Calu3 (cell line): ENCODE data around the gene DCHS2. TPM values are rescaled to one million over a fixed set of nuclear protein-coding genes. Genes with fewer than 3 reads are reported as not detected.

Experiments
- BruUV-seq: library from RNA; stranded (reverse); fragments of 400-500 nt; replicated peaks from 2 replicates; lab custom pipeline; 2021; lab: Mats Ljungman, UMichigan
- CTCF ChIA-PET: fragments of 300-600 bp; sonication (Branson Sonifier 250); formaldehyde crosslinking; loops from one replicate; lab custom pipeline; 2022; ENCODE audit warnings: antibody characterized with exemption; lab: Charles Lee
- DNase-seq: peaks from one replicate; pipeline ENCODE4 v3.0.0; 2022
- H3K27ac Mint-ChIP-seq: one replicate; pipeline ENCODE4 v1.8.0; 2022; ENCODE audit warnings: mixed read lengths; ENCODE audit not compliant: unreplicated experiment
- H3K27me3 Mint-ChIP-seq: one replicate; pipeline ENCODE4 v1.8.0; 2022; ENCODE audit warnings: mixed read lengths; ENCODE audit not compliant: unreplicated experiment
- H3K36me3 Mint-ChIP-seq: one replicate; pipeline ENCODE4 v1.8.0; 2022; ENCODE audit warnings: mild to moderate bottlenecking, moderate library complexity, mixed read lengths; ENCODE audit not compliant: insufficient read depth, unreplicated experiment
- H3K4me1 Mint-ChIP-seq: one replicate; pipeline ENCODE4 v1.8.0; 2022; ENCODE audit warnings: mild to moderate bottlenecking, low read depth, mixed read lengths; ENCODE audit not compliant: unreplicated experiment
- H3K4me3 Mint-ChIP-seq: one replicate; pipeline ENCODE4 v1.8.0; 2022; ENCODE audit warnings: mild to moderate bottlenecking, low read depth, moderate library complexity, mixed read lengths; ENCODE audit not compliant: unreplicated experiment
- H3K9me3 Mint-ChIP-seq: one replicate; pipeline ENCODE4 v1.8.0; 2022; ENCODE audit warnings: low read depth, mixed read lengths; ENCODE audit not compliant: unreplicated experiment
- intact Hi-C: fragments of 100-400 bp; cut with micrococcal nuclease; formaldehyde crosslinking; loops from one replicate; pipeline ENCODE4 v1.10.0; 2022; ENCODE audit not compliant: unreplicated experiment
- total RNA-seq: library from RNA; stranded (reverse); gene quantifications from 2 replicates; pipeline ENCODE4 v1.2.3, GENCODE V29; 2022
- TF ChIP-seq, protein P1 (sequence below): fragments of 200-600 bp; IDR thresholded peaks from one replicate; pipeline ENCODE4 v1.8.0; 2022; ENCODE audit warnings: antibody characterized with exemption; ENCODE audit not compliant: unreplicated experiment

Gene DCHS2
- total RNA-seq, 1 experiment from 2014 or later = 0.07 TPM

DNA sequence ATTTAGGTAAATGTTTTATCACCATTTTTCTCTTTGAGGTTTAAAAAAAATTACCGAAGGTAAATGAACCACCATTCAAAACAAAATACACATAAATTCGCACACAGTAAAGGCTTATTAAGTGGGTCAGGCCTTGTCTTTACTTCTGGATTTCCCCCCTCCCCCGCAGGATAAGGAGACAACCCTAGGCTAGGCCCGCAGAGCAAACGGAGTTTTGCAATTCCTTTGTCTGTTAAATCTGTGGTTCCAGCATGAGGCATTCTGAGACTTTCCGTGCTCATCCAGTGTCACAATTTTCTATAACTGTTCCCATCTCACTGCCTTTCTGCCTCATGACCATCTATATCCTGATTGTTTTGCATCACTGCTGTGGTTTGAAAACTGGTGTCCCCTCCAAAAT is 307.4 kb downstream of the DCHS2 start:
- no peak overlapping the region for H3K27ac Mint-ChIP-seq
- BruUV-seq = no TSS peak
- H3K4me3 Mint-ChIP-seq = no peak overlapping the region
- DNase-seq = no peak
- TF ChIP-seq, protein P1, sequence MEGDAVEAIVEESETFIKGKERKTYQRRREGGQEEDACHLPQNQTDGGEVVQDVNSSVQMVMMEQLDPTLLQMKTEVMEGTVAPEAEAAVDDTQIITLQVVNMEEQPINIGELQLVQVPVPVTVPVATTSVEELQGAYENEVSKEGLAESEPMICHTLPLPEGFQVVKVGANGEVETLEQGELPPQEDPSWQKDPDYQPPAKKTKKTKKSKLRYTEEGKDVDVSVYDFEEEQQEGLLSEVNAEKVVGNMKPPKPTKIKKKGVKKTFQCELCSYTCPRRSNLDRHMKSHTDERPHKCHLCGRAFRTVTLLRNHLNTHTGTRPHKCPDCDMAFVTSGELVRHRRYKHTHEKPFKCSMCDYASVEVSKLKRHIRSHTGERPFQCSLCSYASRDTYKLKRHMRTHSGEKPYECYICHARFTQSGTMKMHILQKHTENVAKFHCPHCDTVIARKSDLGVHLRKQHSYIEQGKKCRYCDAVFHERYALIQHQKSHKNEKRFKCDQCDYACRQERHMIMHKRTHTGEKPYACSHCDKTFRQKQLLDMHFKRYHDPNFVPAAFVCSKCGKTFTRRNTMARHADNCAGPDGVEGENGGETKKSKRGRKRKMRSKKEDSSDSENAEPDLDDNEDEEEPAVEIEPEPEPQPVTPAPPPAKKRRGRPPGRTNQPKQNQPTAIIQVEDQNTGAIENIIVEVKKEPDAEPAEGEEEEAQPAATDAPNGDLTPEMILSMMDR = no peak
- peaks cover 41% of the 10 kb centered on the region for H3K27me3 Mint-ChIP-seq
- no peaks in the 10 kb centered on the region for H3K9me3 Mint-ChIP-seq
- CTCF ChIA-PET = no interaction called here
- H3K4me1 Mint-ChIP-seq = no peaks in the 10 kb centered on the region
- no peaks in the 10 kb centered on the region for H3K36me3 Mint-ChIP-seq
- intact Hi-C loops = no loop called here

GRCh38 chr4:154183264-154183663 is 308.3 kb downstream of the DCHS2 start:
- peaks cover 37% of the 10 kb centered on the region for H3K27me3 Mint-ChIP-seq
- intact Hi-C loops = no loop called here
- no TSS peak for BruUV-seq
- H3K36me3 Mint-ChIP-seq = no peaks in the 10 kb centered on the region
- H3K9me3 Mint-ChIP-seq = no peaks in the 10 kb centered on the region
- H3K27ac Mint-ChIP-seq = no peak overlapping the region
- TF ChIP-seq, protein P1 = no peak
- H3K4me1 Mint-ChIP-seq = no peaks in the 10 kb centered on the region
- CTCF ChIA-PET = no interaction called here
- no peak for DNase-seq
- H3K4me3 Mint-ChIP-seq = no peak overlapping the region

Other genes with a start within 250 kb of the DCHS2 start
- 63.1 and 72.5 TPM in 2 replicates for gene PLRG1, start 58.6 kb upstream of the DCHS2 start, total RNA-seq
- gene FGB, start 71.2 kb upstream of the DCHS2 start, total RNA-seq = 0.38 and 0.59 TPM in 2 replicates
- gene FGA, start 98.9 kb upstream of the DCHS2 start, total RNA-seq = 0.34 TPM in 1 of 2 replicates, not detected in the other
- gene FGG, start 120.9 kb upstream of the DCHS2 start, total RNA-seq = 0.24 TPM in 1 of 2 replicates, not detected in the other